IMR-90 (cell line): ENCODE results near the gene FUT6.

Experiments used
- CEBPB ChIP-seq: IDR thresholded peaks from 2 replicates; pipeline ENCODE4 v1.6.1; 2012; ENCODE audit warnings: low read depth, low read length, improper control_type of control experiment
- CTCF ChIP-seq: conservative IDR thresholded peaks from 2 replicates; pipeline ENCODE4 v1.5.1; 2012; ENCODE audit warnings: mild to moderate bottlenecking, low read depth, low read length, improper control_type of control experiment
- MAFK ChIP-seq: IDR thresholded peaks from 2 replicates; pipeline ENCODE4 v1.6.1; 2012; ENCODE audit warnings: low read depth, low read length, improper control_type of control experiment
- SMC3 ChIP-seq: fragments of 150-350 bp; IDR thresholded peaks from 2 replicates; pipeline ENCODE4 v1.6.1; 2016; ENCODE audit warnings: low read depth, mild to moderate bottlenecking, antibody characterized with exemption, low read length, moderate library complexity

GRCh38 chr19:5795382-5795919, 44.1 kb downstream of the FUT6 start:
- no peak for TF ChIP-seq SMC3
- no peak for TF ChIP-seq CTCF
- TF ChIP-seq MAFK = no peak
- TF ChIP-seq CEBPB = no peak
